HuH-7 (cell line): Measurements from ENCODE around the gene MIB2.
"Not testable (repeated sequence)": the region's sequence is repeated elsewhere in the genome, so short reads cannot be mapped to it uniquely, and the experiment has no call there.

Experiments
- DNase-seq: peaks from one replicate; pipeline ENCODE4 v3.0.0; 2011; ENCODE audit warnings: low spot score

The MIB2 gene

DNA sequence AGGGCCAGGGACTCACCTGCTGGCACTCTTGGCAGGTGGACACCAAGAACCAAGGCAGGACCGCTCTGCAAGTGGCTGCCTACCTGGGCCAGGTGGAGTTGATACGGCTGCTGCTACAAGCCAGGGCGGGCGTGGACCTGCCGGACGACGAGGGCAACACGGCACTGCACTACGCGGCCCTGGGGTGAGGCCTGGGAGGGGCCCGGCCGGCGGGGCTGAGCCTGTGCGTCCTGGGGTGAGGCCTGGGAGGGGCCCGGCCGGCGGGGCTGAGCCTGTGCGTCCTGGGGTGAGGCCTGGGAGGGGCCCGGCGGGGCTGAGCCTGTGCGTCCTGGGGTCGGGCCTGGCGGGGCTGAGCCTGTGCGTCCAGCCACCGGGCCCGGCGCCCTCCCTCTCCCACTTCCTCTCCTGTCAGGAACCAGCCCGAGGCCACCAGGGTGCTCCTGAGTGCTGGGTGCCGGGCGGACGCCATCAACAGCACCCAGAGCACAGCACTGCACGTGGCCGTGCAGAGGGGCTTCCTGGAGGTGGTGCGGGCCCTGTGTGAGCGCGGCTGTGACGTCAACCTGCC lies 12.0 kb downstream of the MIB2 start:
- no peak for DNase-seq

DNA sequence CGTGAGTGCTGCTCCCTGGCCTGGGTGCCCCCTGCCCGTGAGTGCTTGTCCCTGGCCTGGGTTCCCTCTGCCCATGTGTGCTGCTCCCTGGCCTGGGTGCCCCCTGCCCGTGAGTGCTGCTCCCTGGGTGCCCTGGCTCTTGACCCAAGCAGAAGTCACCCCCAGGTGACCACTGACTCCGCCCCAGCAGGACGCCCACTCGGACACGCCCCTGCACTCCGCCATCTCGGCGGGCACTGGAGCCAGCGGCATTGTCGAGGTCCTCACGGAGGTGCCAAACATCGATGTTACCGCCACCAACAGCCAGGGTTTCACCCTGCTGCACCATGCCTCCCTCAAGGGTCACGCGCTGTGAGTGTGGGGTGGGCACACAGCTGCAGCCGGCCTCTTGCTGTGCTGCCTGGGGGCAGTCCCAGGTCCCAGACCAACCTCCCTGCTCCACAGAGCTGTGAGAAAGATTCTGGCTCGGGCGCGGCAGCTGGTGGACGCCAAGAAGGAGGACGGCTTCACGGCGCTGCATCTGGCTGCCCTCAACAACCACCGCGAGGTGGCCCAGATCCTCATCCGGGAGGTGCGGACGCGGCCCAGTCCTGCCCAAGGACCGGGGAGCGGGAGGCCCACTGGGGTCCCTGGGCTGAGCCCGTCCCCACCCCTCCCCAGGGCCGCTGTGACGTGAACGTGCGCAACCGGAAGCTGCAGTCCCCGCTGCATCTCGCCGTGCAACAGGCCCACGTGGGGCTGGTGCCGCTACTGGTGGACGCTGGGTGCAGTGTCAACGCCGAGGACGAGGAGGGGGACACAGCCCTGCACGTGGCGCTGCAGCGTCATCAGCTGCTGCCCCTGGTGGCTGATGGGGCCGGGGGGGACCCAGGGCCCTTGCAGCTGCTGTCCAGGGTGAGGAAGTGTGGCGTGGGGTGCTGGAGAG lies 12.8 kb downstream of the MIB2 start:
- no peak for DNase-seq

DNA sequence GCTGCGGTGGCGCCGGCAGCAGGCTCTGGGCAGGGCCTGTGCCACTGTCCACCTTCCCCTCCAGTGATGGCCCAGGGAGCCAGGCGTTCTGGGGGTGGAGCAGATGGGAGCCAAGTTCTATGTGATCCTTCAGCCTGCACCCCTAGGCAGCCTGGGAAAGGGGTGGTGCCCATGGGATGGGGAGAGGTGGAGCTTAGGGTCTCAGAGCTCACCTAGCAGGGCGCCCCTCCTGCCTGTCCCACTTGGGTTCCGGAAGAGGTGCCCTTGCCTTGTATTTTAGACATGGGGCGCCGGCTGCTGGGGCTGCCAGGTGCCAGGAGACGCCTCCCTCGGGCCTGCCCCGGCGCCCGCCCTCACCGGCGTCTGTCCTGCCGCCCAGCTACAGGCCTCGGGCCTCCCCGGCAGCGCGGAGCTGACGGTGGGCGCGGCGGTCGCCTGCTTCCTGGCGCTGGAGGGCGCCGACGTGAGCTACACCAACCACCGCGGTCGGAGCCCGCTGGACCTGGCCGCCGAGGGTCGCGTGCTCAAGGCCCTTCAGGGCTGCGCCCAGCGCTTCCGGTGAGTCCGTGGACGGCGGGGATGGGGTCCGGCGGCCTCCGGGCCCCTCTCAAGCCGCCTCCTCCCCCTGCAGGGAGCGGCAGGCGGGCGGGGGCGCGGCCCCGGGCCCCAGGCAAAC lies 13.6 kb downstream of the MIB2 start:
- DNase-seq: no peak

DNA sequence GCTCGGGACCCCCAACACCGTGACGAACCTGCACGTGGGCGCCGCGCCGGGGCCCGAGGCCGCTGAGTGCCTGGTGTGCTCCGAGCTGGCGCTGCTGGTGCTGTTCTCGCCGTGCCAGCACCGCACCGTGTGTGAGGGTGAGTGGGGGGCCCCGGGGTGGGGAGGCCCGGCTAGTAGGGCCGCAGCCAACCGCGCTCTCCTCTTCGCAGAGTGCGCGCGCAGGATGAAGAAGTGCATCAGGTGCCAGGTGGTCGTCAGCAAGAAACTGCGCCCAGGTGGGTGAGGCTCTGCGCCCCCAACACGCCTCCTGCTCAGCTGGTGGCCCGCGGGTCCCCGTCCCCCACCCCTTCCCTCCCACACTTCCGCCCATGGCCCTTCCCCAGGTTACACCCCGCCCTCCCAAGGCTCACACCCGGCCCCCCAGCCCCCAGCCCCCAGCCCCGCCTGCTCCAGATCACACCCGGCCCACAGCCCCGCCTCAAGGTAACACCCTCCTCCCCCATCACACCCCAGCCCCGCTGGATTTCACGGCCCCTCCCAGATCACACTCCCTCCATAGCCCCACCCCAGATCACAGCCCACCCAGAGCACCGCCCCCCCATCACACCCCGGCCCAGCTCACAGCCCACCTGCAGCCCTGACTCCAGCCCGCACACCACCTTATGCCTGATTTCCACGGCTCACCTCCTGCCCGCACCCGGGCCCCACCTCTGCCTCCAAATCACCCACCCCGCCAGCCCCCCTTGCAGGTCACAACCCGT lies 14.3 kb downstream of the MIB2 start:
- DNase-seq: no peak

DNA sequence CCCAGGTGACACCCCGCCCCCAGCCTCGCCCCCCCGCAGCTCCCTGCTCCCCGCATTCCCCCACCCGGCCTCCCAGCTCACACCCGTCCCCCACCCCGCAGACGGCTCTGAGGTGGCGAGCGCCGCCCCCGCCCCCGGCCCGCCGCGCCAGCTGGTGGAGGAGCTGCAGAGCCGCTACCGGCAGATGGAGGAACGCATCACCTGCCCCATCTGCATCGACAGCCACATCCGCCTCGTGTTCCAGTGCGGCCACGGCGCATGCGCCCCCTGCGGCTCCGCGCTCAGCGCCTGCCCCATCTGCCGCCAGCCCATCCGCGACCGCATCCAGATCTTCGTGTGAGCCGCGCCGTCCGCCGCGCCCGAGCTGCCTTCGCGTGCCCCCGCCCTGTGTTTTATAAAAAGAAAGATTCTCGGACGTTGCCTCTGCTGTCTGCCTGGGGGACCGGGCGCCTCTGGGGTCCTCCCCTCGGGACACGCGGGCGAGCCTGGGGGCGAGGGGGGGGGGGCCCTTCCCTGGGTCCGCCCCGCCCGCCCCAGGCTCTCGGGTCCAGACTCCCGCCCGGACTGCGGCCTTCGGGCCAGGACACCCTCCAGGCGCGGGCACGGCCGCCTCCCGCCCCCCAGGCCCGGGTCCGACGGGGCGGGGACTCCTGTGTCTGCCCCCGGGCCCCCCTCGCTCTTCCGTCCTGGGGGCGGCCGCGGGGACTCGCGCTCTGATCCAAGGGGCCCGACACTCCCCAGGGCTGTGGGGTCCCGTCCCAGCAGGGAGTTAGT lies 15.1 kb downstream of the MIB2 start:
- no peak for DNase-seq

DNA sequence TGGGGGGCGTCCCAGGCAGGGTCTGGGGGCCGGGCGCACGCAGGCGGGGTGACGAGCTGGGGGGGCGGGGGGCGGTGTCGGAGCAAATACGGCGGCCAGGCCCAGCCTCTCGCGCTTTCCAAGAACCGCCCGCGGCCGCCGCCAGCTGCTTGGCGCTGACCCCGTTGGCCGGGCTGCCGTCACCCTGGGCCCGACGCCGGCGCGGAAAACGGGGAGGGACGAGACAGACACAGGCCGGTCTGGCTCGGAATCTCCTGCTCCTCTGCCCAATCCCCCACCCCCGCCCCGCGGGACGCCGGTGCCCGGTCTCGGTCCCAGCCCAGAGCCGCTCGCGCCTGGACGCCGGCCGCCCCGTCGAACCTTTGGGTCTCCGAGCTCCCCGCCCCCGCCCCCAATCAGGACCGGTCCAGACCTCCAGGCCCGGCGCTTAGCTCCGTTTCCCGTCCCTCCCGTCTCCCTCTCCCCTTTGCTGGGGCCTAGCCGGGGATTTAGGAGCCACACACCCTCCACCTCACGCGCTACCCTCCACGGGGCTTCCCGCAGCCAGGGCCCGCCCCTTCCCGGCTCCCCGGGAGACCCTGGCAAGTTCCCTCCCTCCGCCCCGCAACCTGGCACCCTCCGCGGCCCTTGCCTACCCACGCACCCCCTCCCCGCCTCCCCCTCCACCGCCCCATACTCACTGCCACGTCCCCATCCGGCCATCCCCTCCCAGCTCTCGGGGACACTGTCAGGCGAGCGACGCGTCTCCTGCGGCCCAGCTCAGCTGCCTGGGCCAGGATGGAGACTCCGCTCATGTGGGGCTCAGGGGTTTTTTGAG lies 15.9 kb downstream of the MIB2 start:
- DNase-seq: no peak

DNA sequence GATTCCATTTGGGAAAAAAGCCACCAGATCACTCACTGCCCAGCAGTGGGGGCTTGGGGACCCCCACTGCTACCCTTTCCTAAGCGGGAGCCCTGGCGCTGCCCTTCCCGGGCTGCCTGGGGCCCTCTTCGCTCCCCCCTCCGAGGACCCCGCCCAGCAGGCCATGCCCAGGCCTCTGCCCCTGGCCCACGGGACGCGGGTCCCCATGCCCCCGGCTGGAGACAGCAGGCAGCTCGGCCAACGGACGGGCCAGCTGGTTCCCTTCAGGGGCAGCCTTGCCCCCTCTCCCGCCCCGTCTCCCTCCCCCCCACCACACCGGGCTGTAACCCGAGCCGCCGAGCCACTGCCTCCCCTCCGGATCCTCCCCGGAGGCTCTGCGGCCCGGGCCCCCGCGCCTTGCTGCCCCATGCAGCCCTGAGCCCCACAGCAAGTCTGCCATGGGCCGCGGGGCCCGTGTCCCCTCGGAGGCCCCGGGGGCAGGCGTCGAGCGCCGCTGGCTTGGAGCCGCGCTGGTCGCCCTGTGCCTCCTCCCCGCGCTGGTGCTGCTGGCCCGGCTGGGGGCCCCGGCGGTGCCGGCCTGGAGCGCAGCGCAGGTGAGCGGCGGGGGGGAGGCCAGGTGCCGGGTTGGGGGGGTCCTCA lies 16.6 kb downstream of the MIB2 start, which contains the start of gene MMP23B:
MMP23B (plus strand) TSS at position 392 of the 639 bp plus-strand sequence; CDS start at position 438, 46 bp downstream.
- DNase-seq: no peak

DNA sequence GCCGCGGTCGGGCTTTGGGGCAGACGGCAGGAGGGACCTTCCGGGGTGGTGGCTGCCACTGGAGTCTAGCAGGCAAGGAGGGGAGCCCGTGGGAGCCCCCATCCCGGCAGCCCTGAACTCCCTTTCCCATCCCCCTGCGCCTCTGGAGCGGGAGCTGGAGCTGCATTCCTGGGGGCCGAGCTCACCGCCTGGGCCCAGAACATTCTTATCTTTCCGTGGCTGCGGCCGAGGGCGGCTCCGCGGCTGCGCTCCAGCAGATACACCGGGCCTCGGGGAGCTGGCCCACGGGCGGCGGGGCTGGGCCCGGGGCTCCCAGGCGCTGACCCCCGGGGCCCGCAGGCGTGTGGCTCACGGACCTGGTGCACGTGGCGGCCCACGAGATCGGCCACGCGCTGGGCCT lies 18.1 kb downstream of the MIB2 start:
- DNase-seq: not testable (repeated sequence)

DNA sequence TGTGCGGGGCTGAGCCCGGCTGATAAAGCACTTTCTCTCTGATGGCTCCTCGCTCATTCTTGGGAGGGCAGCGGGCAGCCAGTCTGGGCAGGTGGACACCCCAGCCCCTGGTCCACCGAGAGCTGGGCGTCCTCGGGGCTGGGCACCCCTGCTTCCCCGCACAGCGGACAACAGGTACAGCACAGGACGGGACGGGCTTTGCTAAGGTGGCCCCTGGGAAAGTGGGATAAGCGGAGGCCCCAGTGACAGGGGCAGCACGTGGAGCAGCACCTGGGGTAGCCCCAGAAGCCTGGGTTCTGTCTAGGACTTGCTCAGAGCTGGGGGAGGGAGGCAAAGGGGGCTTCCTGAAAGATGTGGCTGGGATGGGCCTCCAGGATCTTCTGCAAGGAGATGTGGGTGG lies 19.3 kb downstream of the MIB2 start:
- not testable (repeated sequence) for DNase-seq

DNA sequence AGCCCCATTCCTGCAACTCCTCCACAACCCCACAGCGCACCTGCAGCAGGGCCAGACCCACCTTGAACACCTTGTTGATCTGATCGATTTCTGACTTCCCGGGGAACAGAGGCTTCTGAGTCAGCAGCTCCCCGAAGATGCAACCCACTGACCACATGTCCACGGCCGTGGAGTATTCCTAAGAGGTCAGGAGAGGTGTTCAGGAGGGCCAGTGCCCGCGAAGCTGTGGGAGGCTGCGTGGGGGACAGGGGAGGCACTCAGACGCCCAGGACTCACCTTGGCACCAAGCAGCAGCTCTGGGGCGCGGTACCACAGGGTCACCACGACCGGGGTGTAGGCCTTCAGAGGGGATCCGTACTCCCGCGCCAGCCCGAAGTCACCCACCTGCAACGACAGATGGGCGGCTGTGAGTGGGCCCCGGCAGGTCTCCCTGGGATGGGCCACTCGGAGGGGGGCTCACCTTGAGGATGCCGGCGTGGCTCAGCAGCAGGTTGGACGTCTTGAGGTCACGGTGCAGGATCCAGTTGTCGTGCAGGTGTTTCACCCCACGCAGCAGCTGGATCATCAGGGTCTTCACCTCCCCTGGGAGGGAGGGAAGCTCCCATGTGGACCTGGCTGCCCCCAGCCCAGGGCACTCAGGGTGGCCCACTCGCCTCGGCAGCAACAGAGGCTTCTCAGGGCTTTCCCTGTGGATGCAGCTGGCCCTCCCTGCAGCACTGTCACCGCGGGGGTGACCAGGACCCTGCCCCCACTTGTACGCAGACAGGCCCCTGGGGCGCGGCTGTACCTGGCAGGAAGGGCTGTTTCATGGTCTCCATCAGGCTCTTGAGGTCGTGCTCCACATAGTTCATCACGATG lies 21.6 kb downstream of the MIB2 start:
- not testable (repeated sequence) for DNase-seq

DNA sequence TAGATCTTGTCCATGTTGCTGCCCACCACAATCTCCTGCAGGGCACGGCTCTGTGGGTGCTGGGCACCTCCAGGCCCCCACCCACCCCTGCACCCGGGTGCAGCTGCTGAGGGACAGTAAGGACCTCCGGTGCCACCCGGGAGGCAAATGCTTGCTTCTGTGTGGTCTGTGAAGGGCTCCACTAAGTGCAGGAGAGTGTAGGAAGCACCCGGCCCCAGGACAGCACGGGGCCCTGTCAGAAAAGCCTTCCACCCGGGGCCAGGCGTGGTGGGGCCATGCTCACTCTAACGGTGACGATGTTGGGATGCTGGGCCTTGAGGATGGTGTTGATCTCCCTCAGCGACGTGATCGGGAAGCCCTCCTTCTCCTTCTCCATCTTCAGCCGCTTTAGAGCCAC lies 22.2 kb downstream of the MIB2 start:
- not testable (repeated sequence) for DNase-seq

DNA sequence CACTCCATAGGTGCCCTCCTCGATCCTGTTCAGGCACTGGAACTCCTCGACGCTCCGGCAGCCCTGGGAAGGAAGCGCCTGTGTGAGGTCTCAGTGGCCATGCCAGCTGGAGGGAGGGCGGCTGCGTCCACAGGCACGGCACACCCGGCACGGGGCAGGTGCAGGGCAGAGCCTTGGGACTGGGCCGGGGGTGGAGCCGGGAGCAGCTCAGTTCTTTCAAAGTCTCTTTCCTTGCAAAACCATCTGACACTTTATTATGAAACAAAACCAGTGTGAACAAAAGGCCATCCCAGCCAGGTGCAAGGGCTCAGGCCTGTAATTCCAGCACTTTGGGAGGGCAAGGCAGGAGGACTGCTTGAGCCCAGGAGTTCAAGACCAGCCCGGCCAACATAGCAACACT lies 23.2 kb downstream of the MIB2 start:
- DNase-seq: not testable (repeated sequence)

DNA sequence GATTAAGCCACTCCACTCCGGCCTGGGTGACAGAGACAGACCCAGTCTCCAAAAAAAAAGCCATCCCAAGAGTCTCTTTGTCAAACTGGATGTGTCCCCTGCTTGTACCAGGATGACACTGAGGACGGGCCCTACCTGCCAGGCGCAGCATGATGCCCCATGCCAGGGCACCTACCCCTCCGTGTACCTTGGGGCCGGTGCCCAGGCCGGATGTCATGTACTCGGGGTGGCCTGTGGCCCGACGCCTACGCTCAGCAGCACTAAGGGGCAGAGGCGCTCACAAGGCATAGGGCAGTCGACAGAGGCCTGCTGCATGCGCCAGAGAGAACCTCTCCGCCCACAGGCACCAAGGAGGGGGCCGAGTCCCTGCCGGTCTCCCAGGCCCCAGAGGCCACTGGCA lies 24.1 kb downstream of the MIB2 start:
- DNase-seq: not testable (repeated sequence)

DNA sequence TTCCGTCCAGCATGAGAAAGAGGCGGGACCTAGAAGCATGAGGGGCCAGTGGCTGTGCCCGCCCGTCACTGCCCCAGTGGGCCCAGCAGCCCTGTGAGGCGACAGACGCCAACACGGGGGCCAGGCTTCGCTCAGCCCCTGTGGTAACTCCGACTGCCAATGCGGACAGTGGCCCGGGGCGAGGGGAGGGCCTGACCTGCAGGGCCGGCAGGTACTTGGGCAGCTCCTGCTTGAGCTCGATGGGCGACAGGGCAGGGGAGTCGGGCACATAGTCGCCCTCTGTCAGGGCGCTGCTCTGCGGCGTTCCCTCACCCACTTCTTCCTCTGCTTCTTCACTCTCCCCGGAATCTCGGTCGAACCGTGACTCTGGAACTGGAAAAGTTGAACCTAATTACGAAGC lies 24.8 kb downstream of the MIB2 start:
- not testable (repeated sequence) for DNase-seq

DNA sequence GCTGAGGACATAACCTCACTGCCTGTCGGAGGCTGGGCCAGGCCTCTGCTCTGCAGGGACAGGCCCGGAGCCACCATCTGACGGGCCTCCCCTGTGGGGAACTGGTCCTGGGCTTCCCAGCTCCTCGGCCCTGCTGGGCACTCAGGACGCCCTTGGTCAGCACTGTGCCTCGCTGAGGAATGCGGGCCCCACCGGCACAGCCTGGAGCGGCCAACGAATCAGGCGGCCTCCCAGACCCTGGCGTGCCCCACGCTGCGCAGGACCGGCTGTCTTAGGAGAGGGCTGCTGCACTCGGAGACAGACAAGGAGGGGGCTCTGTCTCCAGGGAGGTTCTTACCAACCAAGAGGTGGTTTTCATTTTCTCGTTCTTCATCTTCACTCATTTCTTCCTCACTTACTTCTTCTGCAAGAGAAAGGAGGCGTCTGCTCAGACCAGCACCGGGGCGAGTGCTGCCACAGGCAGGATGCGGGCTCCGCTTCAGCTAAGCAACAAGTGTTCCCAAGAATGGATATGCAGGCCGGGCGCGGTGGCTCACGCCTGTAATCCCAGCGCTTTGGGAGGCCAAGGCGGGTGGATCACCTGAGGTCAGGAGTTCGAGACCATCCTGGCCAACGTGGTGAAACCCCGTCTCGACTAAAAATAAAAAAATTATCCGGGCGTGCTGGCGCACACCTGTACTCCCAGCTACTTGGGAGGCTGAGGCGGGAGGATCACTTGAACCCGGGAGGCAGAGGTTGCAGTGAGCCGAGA lies 25.6 kb downstream of the MIB2 start:
- DNase-seq: not testable (repeated sequence)

DNA sequence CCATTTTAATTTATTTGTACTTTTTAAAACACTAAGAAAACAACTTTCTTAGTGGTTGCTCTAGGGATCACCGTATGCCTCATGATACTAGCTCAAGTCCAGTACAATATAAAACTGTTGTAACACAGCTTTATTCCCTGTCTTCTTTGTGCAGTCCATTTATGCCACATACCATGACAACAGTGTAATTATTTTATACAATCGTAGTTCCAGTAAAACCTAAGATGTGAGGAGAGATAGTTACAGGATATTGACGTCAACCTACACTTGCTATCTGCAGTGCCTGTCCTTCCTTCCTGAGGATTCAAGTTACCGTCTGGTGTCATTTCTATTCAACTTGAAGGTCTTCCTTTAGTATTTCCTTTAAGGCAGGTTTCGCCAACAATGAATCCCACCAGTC lies 31.0 kb downstream of the MIB2 start:
- not testable (repeated sequence) for DNase-seq

DNA sequence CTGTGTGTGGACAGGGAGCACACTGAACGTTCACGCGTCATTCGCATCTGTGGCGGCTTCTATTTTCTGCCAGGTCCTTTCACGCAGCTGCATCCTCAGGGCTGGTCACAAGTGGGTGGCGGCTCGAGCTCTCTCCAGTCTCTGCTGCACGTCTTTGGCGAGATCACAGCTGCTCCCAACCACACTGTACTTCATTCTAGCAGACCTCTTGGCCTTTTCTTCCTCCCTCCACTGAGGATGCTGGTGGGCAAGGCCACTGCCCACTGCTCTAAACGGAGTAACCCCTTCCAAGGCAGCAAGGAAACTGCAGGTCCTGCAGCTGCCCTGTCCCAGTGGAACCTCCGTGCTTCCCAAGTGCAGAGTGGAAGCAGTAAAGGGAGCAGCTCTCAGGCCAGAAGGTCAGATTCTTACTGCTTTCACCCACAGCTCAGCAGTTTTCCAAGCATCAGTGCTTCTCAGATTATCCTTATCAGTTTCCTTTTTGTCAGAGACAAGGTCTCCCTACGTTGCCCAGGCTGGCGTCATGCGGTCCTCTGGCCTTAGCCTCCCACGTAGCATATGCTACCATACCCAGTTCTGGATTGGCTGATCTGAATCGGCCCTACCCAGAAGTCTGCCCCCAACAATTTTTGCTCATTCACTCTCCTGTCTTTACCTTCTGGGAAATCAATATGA lies 32.4 kb downstream of the MIB2 start:
- not testable (repeated sequence) for DNase-seq

DNA sequence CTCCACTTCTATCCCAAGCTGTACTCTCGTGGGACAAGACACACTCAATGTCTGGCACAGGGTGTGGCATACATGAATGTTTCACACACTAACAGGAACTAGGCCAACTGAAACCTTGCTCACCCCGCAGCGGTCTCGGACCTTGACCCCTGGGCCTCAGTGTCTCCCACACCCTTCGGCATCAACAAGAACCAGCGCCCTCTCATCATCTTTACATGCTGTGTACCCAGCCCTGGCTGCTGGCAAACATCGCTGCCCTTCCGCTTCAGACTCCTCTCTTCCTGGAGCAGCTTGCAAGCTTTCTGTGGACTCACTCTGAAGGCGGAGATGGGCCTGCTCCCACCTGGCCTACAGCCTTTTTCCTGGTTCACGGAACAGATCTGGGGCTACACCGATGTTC lies 33.0 kb downstream of the MIB2 start:
- not testable (repeated sequence) for DNase-seq
